Activated gamma-delta T cell treated with Interleukin-2 at 50 U/mL for 16 hours (primary cell): ENCODE measurements around the gene JMJD1C.

ENCODE experiments used
- DNase-seq: peaks from one replicate; pipeline ENCODE4 v3.0.0-alpha.2; 2020

Gene JMJD1C

DNA sequence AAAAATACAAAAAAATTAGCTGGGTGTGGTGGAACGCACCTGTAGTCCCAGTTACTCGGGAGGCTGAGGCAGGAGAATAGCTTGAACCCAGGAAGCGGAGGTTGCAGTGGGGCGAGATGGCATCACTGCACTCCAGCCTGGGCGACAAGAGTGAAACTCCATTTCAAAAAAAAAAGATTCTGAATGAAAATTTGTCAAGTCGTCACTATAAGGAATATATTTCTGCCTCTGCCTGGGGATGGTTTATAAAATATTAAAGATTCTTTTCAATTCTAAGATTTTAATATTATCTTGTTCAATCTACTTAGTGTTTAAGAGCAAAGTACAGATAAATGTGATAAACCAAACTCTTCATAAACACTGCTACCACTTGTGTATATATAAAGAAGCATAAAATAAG is 185.4 kb downstream of the JMJD1C start:
- no peak for DNase-seq

DNA sequence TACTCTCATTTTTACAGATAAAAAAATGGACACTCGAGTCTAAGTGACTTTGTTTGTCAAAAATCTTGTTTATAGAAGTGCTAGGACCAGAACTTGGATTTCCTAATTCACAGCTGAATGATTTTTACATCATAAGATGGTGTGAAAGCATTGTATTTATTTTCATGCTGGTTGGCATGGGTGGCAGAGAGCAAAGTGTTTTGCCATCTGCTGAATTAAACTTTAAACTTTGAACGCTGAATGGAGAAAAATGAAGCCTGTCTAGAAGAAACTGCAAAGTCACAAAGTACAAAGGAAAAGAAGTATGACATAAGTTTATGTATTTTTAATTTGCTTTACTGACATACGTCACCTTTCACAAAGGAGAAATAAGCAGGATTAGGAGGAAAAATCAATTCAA is 190.7 kb downstream of the JMJD1C start:
- DNase-seq: no peak

DNA sequence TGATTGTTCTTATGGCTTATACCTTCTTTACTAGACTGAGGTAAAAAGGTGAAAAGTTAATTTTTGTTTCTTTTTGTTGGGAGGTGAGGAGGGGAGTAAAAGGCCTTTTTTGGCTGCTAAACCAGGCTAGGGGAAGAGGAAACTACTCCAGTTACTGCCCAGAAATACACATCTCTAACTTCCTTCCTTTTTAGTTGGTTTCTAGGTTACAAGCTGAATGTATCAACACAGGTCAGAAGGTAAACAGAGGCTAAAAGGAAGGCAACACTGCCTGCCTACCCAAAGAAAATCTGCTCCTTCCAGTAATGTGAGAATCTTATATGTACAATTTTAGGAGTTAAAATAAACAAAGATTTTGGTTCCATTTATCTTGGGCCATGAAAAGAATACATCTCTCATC is 192.2 kb downstream of the JMJD1C start:
- DNase-seq: no peak

DNA sequence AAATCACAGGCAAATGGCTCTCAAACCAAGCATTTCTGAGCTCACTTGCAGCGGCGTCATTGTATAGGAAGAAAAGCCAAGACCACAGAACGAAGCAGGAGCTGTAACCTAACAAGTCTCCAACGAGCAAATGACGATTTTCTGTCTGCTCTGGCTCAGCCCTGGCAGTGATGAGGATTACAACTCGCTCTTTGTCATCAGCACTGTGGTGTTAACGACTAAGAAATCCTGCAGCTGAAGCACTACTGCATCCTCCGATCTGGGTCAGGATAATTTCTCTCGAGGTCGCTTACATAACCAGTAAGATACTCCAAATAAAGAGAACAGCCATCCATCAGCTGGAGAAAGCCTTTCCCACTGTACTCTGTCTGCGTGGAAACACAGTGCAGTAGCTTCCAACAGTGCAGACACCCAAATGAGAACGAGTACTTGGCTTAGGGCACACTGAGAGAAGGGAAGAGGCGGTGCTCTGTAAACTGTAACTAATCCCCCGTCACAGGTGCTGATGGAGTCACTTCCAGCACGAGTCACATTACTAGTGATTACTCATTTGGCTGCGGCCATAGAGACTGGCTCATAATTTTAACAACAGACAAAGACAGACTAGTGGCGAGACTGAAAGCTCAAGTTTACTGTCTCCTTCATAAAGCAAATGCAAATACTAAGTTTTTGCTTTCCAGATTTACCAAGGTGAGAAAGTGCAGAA is 196.8 kb downstream of the JMJD1C start:
- peak; percentile 69 for DNase-seq

- no peak for DNase-seq
These were observed 197.5 kb downstream of the JMJD1C start for GRCh38 chr10:63268149-63268797.

DNA sequence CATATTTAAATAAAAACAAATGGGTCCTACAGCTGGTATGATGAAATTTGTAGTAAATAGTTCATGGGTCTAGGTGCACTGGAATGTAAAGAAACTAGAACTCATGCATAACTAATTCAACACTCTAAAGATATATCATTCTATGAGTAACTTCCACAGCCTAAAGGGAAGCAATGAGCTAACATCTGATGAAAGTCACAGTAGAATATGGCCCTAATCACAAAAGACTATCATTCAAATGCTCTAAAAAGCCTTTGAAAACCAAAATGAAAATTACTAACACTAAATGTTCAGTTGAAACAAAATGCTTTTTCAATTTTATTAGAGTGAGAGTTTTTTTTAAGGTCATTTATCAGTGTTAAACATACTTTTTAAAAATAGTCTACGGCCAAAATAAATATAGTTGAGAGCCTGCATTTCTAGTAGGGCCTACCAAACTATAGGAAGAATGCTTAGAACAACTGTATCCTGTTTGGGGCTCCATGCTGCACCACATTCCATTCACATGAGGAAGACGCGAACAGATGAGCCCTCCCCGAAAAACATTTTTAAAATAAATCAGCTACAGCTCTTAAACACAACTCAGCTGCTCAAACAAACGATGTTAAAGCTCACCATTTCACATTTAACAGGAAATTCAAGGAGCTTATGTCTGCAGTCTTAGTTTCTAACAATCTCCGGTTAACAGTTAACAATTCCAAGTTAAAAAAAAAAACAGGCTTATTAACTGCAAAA is 198.2 kb downstream of the JMJD1C start:
- no peak for DNase-seq

GRCh38 chr10:63266391-63267316 is 199.1 kb downstream of the JMJD1C start:
- no peak for DNase-seq

DNA sequence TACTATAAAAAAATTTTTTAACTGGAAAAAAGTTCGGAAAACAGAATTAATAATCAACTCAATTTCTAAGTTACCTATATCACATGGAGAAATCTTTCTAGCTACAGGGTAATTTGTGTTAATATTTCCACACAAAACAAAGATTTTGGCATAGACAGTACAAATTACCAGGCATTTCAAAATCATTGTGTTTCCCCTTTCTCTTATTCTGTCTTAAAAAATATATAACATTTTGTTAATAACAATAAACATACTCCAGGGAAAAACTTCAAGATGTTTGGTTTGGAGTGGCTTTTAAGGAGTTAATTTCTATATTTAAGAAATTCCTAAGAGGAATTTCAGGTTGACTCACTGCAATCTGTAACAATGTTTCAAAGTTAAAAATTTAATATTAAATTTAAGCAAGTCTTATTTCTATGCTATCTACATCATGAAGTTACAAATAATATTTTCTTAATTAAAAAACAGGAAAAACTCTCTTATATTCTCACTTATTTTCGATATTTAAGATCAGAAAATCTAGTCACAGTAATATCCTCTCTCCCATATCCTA is 200.0 kb downstream of the JMJD1C start:
- no peak for DNase-seq

DNA sequence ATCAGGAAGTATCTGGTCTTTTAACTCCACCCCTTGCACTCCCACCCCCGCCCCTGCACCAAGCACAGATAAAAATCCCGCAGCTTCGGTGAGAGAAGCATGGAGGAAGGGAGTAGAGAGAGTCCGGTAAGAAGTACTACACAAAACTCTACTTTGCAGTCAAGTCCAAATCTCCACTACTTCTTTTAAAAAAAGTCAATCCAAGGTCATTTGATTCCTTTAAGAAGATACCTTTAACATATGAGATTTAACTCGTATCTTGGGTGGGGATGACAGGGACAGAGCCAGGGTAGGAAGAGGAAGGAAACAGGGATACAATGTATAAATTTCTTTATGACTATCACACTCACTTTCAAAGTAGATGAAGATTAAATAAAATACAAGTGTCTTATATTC is 200.6 kb downstream of the JMJD1C start:
- DNase-seq: peak; percentile 16

DNA sequence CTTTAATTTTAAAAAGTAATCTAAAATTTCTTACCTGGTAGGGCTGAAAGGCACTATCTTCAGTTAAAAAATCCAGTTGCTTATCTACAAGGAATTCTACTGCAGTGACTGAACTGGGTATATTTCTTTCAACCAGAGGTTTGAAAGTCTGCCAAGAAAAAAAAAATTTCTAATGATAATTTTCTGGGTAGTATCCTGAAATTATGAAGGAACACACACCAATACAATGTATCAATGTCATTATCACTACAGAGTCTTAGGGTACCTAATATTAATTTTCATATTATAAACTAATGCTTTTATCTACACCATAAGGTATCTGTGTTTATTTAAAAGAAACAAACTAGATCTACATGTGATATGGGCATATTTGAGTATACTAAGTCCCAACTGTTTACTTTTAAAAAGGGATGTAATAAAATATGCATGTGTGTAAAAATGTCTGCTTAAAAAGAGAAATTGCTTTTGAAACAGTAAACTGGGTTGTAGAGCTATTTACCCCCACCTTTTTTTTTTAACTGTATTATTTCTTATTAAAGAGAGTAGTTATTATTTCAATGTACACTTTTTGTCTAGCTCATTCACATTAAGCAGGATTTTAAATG is 201.1 kb downstream of the JMJD1C start:
- DNase-seq: no peak

DNA sequence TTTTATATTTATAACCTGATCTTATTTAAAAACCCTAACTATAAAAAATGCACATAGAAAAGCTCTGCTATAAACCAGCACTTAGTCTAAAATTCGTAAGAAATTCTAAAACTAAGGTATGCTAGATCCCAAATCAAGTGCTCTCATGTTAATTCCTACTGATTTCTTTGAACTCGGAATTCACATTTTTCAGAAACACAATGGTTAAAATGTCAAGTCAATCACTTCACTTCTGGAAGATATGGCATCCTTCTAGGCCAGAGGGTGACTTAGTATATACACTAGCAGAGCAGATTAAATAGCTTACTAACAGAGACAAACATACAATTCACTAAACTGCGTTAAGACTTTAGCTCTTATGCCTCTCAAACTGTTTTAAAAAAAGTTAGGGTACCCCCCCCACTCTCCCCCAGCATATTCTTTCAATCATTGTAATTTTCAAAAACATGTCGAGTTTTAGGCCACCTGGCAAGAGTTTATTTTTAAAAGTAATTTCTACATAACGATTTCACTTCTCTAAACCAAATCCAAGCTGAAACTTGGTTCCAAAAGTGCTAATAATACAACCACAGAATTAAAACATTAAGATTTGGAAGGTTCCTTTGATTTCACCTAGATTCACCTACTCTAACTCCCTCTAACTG is 203.2 kb downstream of the JMJD1C start:
- DNase-seq: no peak

DNA sequence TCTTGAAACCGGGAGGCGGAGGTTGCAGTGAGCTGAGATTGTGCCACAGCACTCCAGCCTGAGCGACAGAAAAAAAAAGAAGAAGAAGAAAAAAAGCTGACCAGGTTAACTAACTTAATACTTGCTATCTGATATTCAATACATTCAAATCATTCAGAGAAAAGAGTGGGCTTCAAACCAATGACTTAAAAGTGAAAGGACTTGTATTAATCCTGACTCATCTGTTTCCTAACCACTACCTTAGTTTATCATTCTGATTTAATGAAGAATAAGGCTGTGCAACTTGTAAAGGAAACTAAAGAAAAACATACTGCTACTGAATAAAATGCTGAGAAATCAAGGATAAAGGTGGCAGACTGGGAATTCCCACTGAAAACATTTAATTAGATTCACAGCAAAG is 204.3 kb downstream of the JMJD1C start:
- DNase-seq: no peak

GRCh38 chr10:63260860-63261251 is 204.9 kb downstream of the JMJD1C start:
- DNase-seq: no peak

DNA sequence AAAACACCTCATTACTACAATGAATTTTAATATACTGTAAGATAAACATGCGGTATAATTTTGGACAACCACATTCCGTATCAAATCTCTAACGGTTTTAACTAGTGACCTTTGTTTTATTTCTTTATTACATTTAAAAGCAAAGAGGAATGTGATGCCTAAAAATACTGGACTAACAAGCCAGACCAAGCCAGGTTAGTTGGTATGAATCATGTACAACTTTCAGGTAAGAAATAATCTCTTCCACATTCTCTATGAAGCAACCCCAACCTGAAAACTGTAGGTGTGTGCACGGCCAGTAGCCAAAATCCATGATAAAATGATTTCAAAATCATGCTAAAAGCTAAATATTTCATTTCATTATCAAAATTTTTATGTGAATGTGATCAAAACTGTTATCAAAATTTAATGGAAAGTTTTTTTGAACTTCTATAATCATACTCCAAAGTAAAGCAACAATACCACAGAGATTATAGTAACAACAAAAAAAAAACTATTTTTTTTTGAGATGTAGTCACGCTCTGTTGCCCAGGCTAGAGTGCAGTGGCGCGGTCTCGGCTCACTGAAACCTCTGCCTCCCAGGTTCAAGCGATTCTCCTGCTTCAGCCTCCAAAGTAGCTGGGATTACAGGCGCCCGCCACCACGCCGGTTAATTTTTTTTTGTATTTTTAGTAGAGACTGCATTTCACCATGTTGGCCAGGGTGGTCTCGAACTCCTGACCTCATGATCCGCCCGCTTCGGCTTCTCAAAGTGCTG is 205.5 kb downstream of the JMJD1C start:
- DNase-seq: no peak

DNA sequence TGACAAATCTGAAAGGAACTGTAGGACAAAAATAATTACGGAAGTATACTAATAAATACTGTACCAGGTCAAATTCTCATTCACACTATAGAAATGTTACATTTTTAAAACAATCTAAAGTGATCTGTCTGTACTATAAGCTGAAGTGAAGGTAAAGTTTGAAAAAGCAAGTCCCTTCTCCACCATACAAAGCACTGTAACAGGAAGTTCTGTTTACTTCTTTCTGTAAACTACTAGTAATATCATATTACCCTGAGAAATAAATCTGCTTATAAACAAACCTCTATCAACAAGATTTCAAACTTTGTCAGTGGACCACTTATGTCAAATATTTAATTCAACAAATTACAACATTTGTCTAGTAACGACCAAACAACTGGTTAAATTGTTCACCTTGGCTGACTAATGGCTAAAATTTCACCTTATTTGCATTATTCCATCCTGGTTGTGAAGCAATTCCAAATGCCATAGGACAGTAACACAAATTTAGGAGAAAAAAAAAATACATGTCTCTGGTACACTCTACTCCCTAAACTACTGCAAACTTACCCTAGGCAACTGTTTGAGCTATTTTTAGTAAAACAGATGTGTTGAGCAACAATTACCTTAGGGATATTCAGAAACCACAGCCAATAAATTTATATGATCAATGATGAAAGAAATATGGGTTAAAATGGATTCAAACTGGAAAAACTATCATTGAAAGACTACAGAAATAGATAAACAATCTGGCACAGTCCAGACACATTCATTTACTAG is 206.7 kb downstream of the JMJD1C start:
- DNase-seq: no peak

GRCh38 chr10:63257778-63258177 is 208.0 kb downstream of the JMJD1C start:
- DNase-seq: no peak

GRCh38 chr10:63256009-63256773 is 209.6 kb downstream of the JMJD1C start:
- no peak for DNase-seq

- no peak for DNase-seq
These were observed 210.5 kb downstream of the JMJD1C start for GRCh38 chr10:63255316-63255715.

DNA sequence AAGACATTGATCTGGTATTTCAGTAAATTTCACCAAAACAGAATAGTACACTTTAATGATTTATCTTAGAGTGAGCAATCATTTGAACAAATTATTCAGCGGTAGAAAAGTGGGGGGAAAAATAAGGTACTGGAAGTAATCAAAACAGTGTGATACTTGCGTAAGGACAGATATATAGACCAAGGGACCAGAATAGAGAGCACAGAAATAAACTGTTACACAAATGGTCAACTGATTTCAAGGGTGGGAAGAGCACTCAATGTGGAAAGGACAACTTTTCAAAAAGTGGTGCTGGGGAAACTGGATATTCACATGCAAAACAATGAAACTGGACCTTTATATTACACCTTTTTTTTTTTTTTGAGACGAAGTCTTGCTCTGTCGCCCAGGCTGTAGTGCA is 212.7 kb downstream of the JMJD1C start:
- no peak for DNase-seq
